ENCODE results near the gene BSN. TPM values are rescaled to one million over a fixed set of nuclear protein-coding genes. Genes with fewer than 3 reads are reported as not detected.

Gene BSN
- total and polyA plus RNA-seq, 2 of the 4 experiments (the other 2 are of a cell fraction), result under 0.01 to 0.03 TPM

- BruUV-seq (replicated peaks), result no TSS peak
- H3K27me3 ChIP-seq (ENCODE audit: control insufficient read depth, insufficient read depth, low read length), result no peaks in the 10 kb centered on the region
- in situ Hi-C loops (cut with MboI; ENCODE audit: low sequenced_read_pairs), result no loop called here
Measured at GRCh38 chr3:49673121-49673714, 118.9 kb downstream of the BSN start.

More at GRCh38 chr3:49673121-49673714, 118.9 kb downstream of the BSN start:
- Histone ChIP-seq H4K20me1 (ENCODE audit: insufficient read depth, low read length) (peaks cover 10% of the 10 kb centered on the region; the same call in 1 of the 2 replicates), H2BK20ac (ENCODE audit: low read depth, low read length) (no peak overlapping the region), H4K5ac (ENCODE audit: low read depth, low read length) (peak overlapping the region; percentile 47), H2BK15ac (ENCODE audit: low read depth, low read length) (peak overlapping the region; percentile 32; the same call in 1 of the 3 replicates), H3K4me2 (ENCODE audit: low read depth, low read length) (peak overlapping the region; percentile 76), H2BK120ac (ENCODE audit: low read depth, low read length) (peak overlapping the region; percentile 41; the same call in 1 of the 2 replicates), H3K56ac (ENCODE audit: extremely low read depth, insufficient read depth, low read length) (0 out of 2 replicates have a peak overlapping the region, but pooled peaks have one; percentile 10), H3K14ac (replicated peaks; ENCODE audit: low read depth, low read length) (peak overlapping the region; percentile 92), H2AK5ac (ENCODE audit: low read depth, low read length) (peak overlapping the region; percentile 98), H2AFZ (replicated peaks; ENCODE audit: low read length, poor library complexity) (peak overlapping the region; percentile 99), H2BK5ac (ENCODE audit: low read depth, low read length, poor library complexity, severe bottlenecking) (peak overlapping the region; percentile 80), H3K18ac (ENCODE audit: low read depth, low read length) (no peak overlapping the region; the same call in 1 of the 2 replicates), H3K4ac (ENCODE audit: low read depth, low read length) (peak overlapping the region; percentile 88), H3K9ac (ENCODE audit: low read depth, low read length) (peak overlapping the region; percentile 24), H4K91ac (ENCODE audit: insufficient read depth, low read depth, low read length) (peak overlapping the region; percentile 73), H3K9me3 (ENCODE audit: control insufficient read depth, insufficient read depth, low read length) (no peaks in the 10 kb centered on the region), H3K9me1 (ENCODE audit: insufficient read depth, low read length) (peaks cover 17% of the 10 kb centered on the region), H3K27ac (ENCODE audit: insufficient read depth, low read length) (peak overlapping the region; percentile 90), H3K23ac (ENCODE audit: low read depth, low read length) (peak overlapping the region; percentile 75), H3K36me3 (ENCODE audit: control insufficient read depth, insufficient read depth, low read length) (peaks cover 25% of the 10 kb centered on the region), H4K8ac (ENCODE audit: low read depth in 2 of 2, low read length in 2 of 2) (peak overlapping the region; percentile 96 to 97), H3K4me3 (ENCODE audit: insufficient read depth, low read depth, low read length) (peak overlapping the region; percentile 86), H3K79me1 (ENCODE audit: low read depth in 1 of 2, low read length in 2 of 2) (peaks cover 24 to 47% of the 10 kb centered on the region in 2 experiments), H2AK9ac (replicated peaks; ENCODE audit: low read depth, low read length, poor library complexity) (peak overlapping the region; percentile 99), H3K4me1 (ENCODE audit: control insufficient read depth, insufficient read depth, low read length) (peaks cover 12% of the 10 kb centered on the region)
- CTCF ChIA-PET, result interaction anchor here (0.8 kb wide), 1 partner anchor 134 kb away, joined by 7 read pairs; no protein-coding TSS in a partner anchor
- DNase-seq, result no peak
- TF ChIP-seq RCOR1 (IDR thresholded peaks at IDR 0.05; ENCODE audit: insufficient replicate concordance, low read length), result no peak
- TF ChIP-seq, protein P1, sequence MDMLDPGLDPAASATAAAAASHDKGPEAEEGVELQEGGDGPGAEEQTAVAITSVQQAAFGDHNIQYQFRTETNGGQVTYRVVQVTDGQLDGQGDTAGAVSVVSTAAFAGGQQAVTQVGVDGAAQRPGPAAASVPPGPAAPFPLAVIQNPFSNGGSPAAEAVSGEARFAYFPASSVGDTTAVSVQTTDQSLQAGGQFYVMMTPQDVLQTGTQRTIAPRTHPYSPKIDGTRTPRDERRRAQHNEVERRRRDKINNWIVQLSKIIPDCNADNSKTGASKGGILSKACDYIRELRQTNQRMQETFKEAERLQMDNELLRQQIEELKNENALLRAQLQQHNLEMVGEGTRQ (IDR thresholded peaks at IDR 0.05; ENCODE audit: low read depth, low read length), result 0 out of 2 replicates have a peak, but pooled peaks have one; percentile 3
- 15% methylated on average over 7 of the region's 17 CpGs; no CpG with 5 or more reads in 1 of the 2 experiments for WGBS, 2 experiments (ENCODE audit: extremely low coverage in 2 of 2, insufficient read length in 1 of 2)
- intact Hi-C loops (cut with micrococcal nuclease) (loop anchor here (5.0 kb wide), 1 partner anchor 261 kb away; the partner anchor contains the start of genes RHOA and TCTA), dilution Hi-C loops (cut with HindIII; ENCODE audit: low sequenced_read_pairs, unreplicated experiment) (no loop called here)
- ATAC-seq (ENCODE audit: low read depth), result no peak
- POLR2A ChIA-PET (ENCODE audit: unreplicated experiment), result no interaction called here

Data from IMR-90 (cell line).